Measurements from ENCODE around the gene IRAK2. TPM values are rescaled to one million over a fixed set of nuclear protein-coding genes. Genes with fewer than 3 reads are reported as not detected.

IRAK2 gene
- total and polyA plus RNA-seq, 2 donors (not counting 3 experiments of a cell fraction or from before 2014, with no cell fraction given), result 7.9 to 10.0 TPM

- ChIA-PET CTCF (interaction anchor here (2.3 kb wide), 1 partner anchor 10 kb away, joined by 5 read pairs; no protein-coding TSS in a partner anchor), POLR2A (no interaction called here)
- Histone ChIP-seq H3K36me3 (ENCODE audit: control insufficient read depth in 2 of 2, extremely low read depth in 1 of 2, insufficient read depth in 2 of 2, low read length in 2 of 2) (peaks cover 8 to 13% of the 10 kb centered on the region in 2 experiments), H3K4me1 (ENCODE audit: control insufficient read depth, extremely low read depth, insufficient read depth, low read length) (peaks cover 8% of the 10 kb centered on the region), H3K9me3 (replicated peaks; ENCODE audit: control insufficient read depth, insufficient read depth, low read length) (no peaks in the 10 kb centered on the region), H3K9me1 (replicated peaks; ENCODE audit: control insufficient read depth, extremely low read depth, insufficient read depth, low read length) (no peaks in the 10 kb centered on the region), H3K4me3 (replicated peaks in 1 of 3; ENCODE audit: insufficient read depth in 1 of 3, low read depth in 1 of 3, low read length in 3 of 3) (no peak overlapping the region), H4K20me1 (replicated peaks; ENCODE audit: control insufficient read depth, extremely low read depth, insufficient read depth, low read length) (peaks cover 12% of the 10 kb centered on the region), H3K9ac (replicated peaks; ENCODE audit: extremely low read depth, insufficient read depth, low read length) (no peak overlapping the region), H3K27me3 (ENCODE audit: control insufficient read depth in 2 of 2, insufficient read depth in 2 of 2, low read length in 2 of 2) (no peaks in the 10 kb centered on the region), H3K27ac (ENCODE audit: insufficient read depth, low read depth, low read length) (no peak overlapping the region), H3K79me2 (ENCODE audit: control insufficient read depth, insufficient read depth, low read length) (peaks cover 48% of the 10 kb centered on the region), H3K4me2 (ENCODE audit: insufficient read depth, low read length) (no peak overlapping the region), H2AFZ (ENCODE audit: low read depth, low read length) (no peak overlapping the region)
- FAIRE-seq (no peak), DNase-seq (ENCODE audit: low read depth, low spot score) (no peak)
- no TSS peak for BruUV-seq (replicated peaks)
- dilution Hi-C loops (cut with MboI; ENCODE audit: extremely low pct_ligation_motif_present, low sequenced_read_pairs), result no loop called here
- intact Hi-C loops (cut with micrococcal nuclease), result no loop called here
- TF ChIP-seq POLR2A (IDR thresholded peaks at IDR 0.05; ENCODE audit: low read depth, low read length) (no peak), MYC (IDR thresholded peaks at IDR 0.05; ENCODE audit: low read depth, low read length) (no peak), POLR2AphosphoS5 (IDR thresholded peaks at IDR 0.05; ENCODE audit: insufficient read depth, low read depth, low read length) (no peak), EZH2 (IDR thresholded peaks at IDR 0.05; ENCODE audit: borderline replicate concordance, low read depth, low read length, severe bottlenecking) (no peak), JUN (IDR thresholded peaks at IDR 0.05; ENCODE audit: borderline replicate concordance, insufficient read depth, insufficient read length, low read depth) (no peak), CTCF (IDR thresholded peaks at IDR 0.05; ENCODE audit: extremely low read depth in 1 of 2, insufficient read depth in 1 of 2, low read depth in 1 of 2, low read length in 2 of 2) (no peak), FOS (IDR thresholded peaks at IDR 0.05; ENCODE audit: borderline replicate concordance, insufficient read depth, low read length) (no peak), GATA2 (IDR thresholded peaks at IDR 0.05; ENCODE audit: insufficient read depth, insufficient read length, low read depth, low read length) (no peak)
- TF ChIP-seq, protein P1, sequence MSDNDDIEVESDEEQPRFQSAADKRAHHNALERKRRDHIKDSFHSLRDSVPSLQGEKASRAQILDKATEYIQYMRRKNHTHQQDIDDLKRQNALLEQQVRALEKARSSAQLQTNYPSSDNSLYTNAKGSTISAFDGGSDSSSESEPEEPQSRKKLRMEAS (IDR thresholded peaks at IDR 0.05; ENCODE audit: insufficient read depth, insufficient read length), result no peak
Measured at GRCh38 chr3:10272977-10273376, 108.3 kb downstream of the IRAK2 start.
